ENCODE results near the gene PRAC1. TPM values are rescaled to one million over a fixed set of nuclear protein-coding genes. Genes with fewer than 3 reads are reported as not detected.

The PRAC1 gene
- total and polyA plus RNA-seq, 2 donors (not counting 3 experiments of a cell fraction or from before 2014, with no cell fraction given): not detected

GRCh38 chr17:48738803-48739526, 16.6 kb upstream of the PRAC1 start:
- H3K27ac ChIP-seq (ENCODE audit: insufficient read depth, low read depth, low read length): no peak overlapping the region
- H3K9me3 ChIP-seq (replicated peaks; ENCODE audit: control insufficient read depth, insufficient read depth, low read length): no peaks in the 10 kb centered on the region
- CTCF ChIA-PET: interaction anchor here (1.0 to 5.4 kb wide), 3 partner anchors 9 to 14 kb away, joined by 3 to 35 read pairs (median 3); no protein-coding TSS in a partner anchor
- DNase-seq (ENCODE audit: low read depth, low spot score) (no peak), FAIRE-seq (no peak)
- H3K79me2 ChIP-seq (ENCODE audit: control insufficient read depth, insufficient read depth, low read length): no peaks in the 10 kb centered on the region
- intact Hi-C loops (cut with micrococcal nuclease) (no loop called here), dilution Hi-C loops (cut with MboI; ENCODE audit: extremely low pct_ligation_motif_present, low sequenced_read_pairs) (no loop called here)
- no TSS peak for BruUV-seq (replicated peaks)
- POLR2A ChIA-PET: no interaction called here
- no peaks in the 10 kb centered on the region for H3K4me1 ChIP-seq (ENCODE audit: control insufficient read depth, extremely low read depth, insufficient read depth, low read length)
- no peaks in the 10 kb centered on the region for H4K20me1 ChIP-seq (replicated peaks; ENCODE audit: control insufficient read depth, extremely low read depth, insufficient read depth, low read length)
- no peak overlapping the region for H3K4me2 ChIP-seq (ENCODE audit: insufficient read depth, low read length)
- no peak overlapping the region for H3K9ac ChIP-seq (replicated peaks; ENCODE audit: extremely low read depth, insufficient read depth, low read length)
- no peak overlapping the region for H2AFZ ChIP-seq (ENCODE audit: low read depth, low read length)
- H3K4me3 ChIP-seq (replicated peaks in 1 of 3; ENCODE audit: insufficient read depth in 1 of 3, low read depth in 1 of 3, low read length in 3 of 3): no peak overlapping the region
- H3K9me1 ChIP-seq (replicated peaks; ENCODE audit: control insufficient read depth, extremely low read depth, insufficient read depth, low read length): no peaks in the 10 kb centered on the region
- no peak for TF ChIP-seq MYC (IDR thresholded peaks at IDR 0.05; ENCODE audit: low read depth, low read length)
- TF ChIP-seq POLR2AphosphoS5 (IDR thresholded peaks at IDR 0.05; ENCODE audit: insufficient read depth, low read depth, low read length): no peak
- TF ChIP-seq CTCF (IDR thresholded peaks at IDR 0.05; ENCODE audit: extremely low read depth in 1 of 2, insufficient read depth in 1 of 2, low read depth in 1 of 2, low read length in 2 of 2): no peak
- peak; percentile 86 for TF ChIP-seq EZH2 (IDR thresholded peaks at IDR 0.05; ENCODE audit: borderline replicate concordance, low read depth, low read length, severe bottlenecking)
- no peak for TF ChIP-seq POLR2A (IDR thresholded peaks at IDR 0.05; ENCODE audit: low read depth, low read length)
- peaks cover 82 to 96% of the 10 kb centered on the region in 2 experiments for H3K27me3 ChIP-seq (ENCODE audit: control insufficient read depth in 2 of 2, insufficient read depth in 2 of 2, low read length in 2 of 2)
- H3K36me3 ChIP-seq (ENCODE audit: control insufficient read depth in 2 of 2, extremely low read depth in 1 of 2, insufficient read depth in 2 of 2, low read length in 2 of 2): no peaks in the 10 kb centered on the region

GRCh38 chr17:48738424-48738802, 16.1 kb upstream of the PRAC1 start:
- CTCF ChIA-PET: interaction anchor here (1.0 to 5.4 kb wide), 5 partner anchors 10 to 141 kb away, joined by 3 to 35 read pairs (median 10); no protein-coding TSS in a partner anchor

More at GRCh38 chr17:48738424-48738802, 16.1 kb upstream of the PRAC1 start:
- Histone ChIP-seq H3K36me3 (ENCODE audit: control insufficient read depth in 2 of 2, extremely low read depth in 1 of 2, insufficient read depth in 2 of 2, low read length in 2 of 2) (no peaks in the 10 kb centered on the region), H3K9me1 (replicated peaks; ENCODE audit: control insufficient read depth, extremely low read depth, insufficient read depth, low read length) (no peaks in the 10 kb centered on the region), H3K9ac (replicated peaks; ENCODE audit: extremely low read depth, insufficient read depth, low read length) (no peak overlapping the region), H3K4me1 (ENCODE audit: control insufficient read depth, extremely low read depth, insufficient read depth, low read length) (no peaks in the 10 kb centered on the region), H2AFZ (ENCODE audit: low read depth, low read length) (no peak overlapping the region), H3K79me2 (ENCODE audit: control insufficient read depth, insufficient read depth, low read length) (no peaks in the 10 kb centered on the region), H3K4me2 (ENCODE audit: insufficient read depth, low read length) (no peak overlapping the region), H3K27me3 (ENCODE audit: control insufficient read depth in 2 of 2, insufficient read depth in 2 of 2, low read length in 2 of 2) (peaks cover 82 to 96% of the 10 kb centered on the region in 2 experiments), H3K4me3 (replicated peaks in 1 of 3; ENCODE audit: insufficient read depth in 1 of 3, low read depth in 1 of 3, low read length in 3 of 3) (no peak overlapping the region), H3K27ac (ENCODE audit: insufficient read depth, low read depth, low read length) (no peak overlapping the region), H3K9me3 (replicated peaks; ENCODE audit: control insufficient read depth, insufficient read depth, low read length) (no peaks in the 10 kb centered on the region), H4K20me1 (replicated peaks; ENCODE audit: control insufficient read depth, extremely low read depth, insufficient read depth, low read length) (no peaks in the 10 kb centered on the region)
- POLR2A ChIA-PET: no interaction called here
- TF ChIP-seq GATA2 (IDR thresholded peaks at IDR 0.05; ENCODE audit: insufficient read depth, insufficient read length, low read depth, low read length) (no peak), JUN (IDR thresholded peaks at IDR 0.05; ENCODE audit: borderline replicate concordance, insufficient read depth, insufficient read length, low read depth) (no peak), POLR2AphosphoS5 (IDR thresholded peaks at IDR 0.05; ENCODE audit: insufficient read depth, low read depth, low read length) (no peak), EZH2 (IDR thresholded peaks at IDR 0.05; ENCODE audit: borderline replicate concordance, low read depth, low read length, severe bottlenecking) (no peak), MAX (IDR thresholded peaks at IDR 0.05; ENCODE audit: insufficient read depth, insufficient read length) (no peak), MYC (IDR thresholded peaks at IDR 0.05; ENCODE audit: low read depth, low read length) (no peak), FOS (IDR thresholded peaks at IDR 0.05; ENCODE audit: borderline replicate concordance, insufficient read depth, low read length) (no peak), POLR2A (IDR thresholded peaks at IDR 0.05; ENCODE audit: low read depth, low read length) (no peak), CTCF (IDR thresholded peaks at IDR 0.05; ENCODE audit: extremely low read depth in 1 of 2, insufficient read depth in 1 of 2, low read depth in 1 of 2, low read length in 2 of 2) (no peak)
- dilution Hi-C loops (cut with MboI; ENCODE audit: extremely low pct_ligation_motif_present, low sequenced_read_pairs): no loop called here
- BruUV-seq (replicated peaks): no TSS peak
- intact Hi-C loops (cut with micrococcal nuclease): no loop called here
- no peak for DNase-seq (ENCODE audit: low read depth, low spot score)
- FAIRE-seq: no peak
